WI38 (cell line): ENCODE data around the gene BLTP1.

Source experiments
- H3K4me3 ChIP-seq: 2 replicates; pipeline ENCODE4 v1.5.1; 2011; ENCODE audit warnings: low read depth, mild to moderate bottlenecking, control low read depth, low read length
- TF ChIP-seq, protein P1 (sequence below): IDR thresholded peaks from 2 replicates; pipeline ENCODE4 v1.5.1; 2012; ENCODE audit warnings: low read depth, mild to moderate bottlenecking, control low read depth, low read length

The BLTP1 gene

DNA sequence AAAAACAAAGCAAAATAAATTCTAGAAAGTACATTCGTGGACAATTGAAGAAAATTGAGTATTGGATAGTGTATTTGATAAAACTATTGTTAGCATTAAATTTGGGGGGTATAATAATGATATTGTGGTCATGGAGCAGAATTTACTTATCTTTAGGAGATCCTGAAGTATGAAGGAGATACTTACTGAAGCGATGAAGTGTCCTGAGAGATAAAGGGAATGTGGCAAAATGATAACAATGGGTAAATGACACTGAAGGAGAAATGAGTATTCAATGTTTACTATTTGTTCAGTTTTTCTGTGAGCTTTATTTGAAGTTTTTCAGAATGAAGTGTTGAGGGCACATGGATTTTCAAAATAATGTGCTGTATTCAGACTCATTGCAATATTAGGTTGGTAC is 30.0 kb upstream of the BLTP1 start:
- H3K4me3 ChIP-seq, result no peak overlapping the region
- TF ChIP-seq, protein P1, sequence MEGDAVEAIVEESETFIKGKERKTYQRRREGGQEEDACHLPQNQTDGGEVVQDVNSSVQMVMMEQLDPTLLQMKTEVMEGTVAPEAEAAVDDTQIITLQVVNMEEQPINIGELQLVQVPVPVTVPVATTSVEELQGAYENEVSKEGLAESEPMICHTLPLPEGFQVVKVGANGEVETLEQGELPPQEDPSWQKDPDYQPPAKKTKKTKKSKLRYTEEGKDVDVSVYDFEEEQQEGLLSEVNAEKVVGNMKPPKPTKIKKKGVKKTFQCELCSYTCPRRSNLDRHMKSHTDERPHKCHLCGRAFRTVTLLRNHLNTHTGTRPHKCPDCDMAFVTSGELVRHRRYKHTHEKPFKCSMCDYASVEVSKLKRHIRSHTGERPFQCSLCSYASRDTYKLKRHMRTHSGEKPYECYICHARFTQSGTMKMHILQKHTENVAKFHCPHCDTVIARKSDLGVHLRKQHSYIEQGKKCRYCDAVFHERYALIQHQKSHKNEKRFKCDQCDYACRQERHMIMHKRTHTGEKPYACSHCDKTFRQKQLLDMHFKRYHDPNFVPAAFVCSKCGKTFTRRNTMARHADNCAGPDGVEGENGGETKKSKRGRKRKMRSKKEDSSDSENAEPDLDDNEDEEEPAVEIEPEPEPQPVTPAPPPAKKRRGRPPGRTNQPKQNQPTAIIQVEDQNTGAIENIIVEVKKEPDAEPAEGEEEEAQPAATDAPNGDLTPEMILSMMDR, result no peak

DNA sequence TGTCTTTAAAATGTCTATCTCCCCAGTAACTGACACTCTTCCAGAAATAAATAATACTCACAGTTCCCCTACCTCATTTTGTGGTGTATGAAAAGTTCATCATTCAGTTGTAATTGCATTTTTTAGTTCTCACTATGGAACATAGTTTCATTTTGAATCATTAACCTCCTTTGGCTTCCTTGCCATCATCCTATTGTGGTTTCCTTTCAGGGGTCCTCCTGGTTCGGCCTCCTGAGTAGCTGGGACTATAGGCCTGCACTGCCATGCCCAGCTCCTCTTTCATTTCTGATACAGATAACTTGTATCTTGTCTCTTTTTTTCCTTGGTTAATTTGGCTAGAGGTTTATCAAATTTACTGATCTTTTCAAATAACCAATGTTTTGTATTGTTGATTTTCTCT is 23.1 kb upstream of the BLTP1 start:
- no peak overlapping the region for H3K4me3 ChIP-seq
- TF ChIP-seq, protein P1, result no peak

DNA sequence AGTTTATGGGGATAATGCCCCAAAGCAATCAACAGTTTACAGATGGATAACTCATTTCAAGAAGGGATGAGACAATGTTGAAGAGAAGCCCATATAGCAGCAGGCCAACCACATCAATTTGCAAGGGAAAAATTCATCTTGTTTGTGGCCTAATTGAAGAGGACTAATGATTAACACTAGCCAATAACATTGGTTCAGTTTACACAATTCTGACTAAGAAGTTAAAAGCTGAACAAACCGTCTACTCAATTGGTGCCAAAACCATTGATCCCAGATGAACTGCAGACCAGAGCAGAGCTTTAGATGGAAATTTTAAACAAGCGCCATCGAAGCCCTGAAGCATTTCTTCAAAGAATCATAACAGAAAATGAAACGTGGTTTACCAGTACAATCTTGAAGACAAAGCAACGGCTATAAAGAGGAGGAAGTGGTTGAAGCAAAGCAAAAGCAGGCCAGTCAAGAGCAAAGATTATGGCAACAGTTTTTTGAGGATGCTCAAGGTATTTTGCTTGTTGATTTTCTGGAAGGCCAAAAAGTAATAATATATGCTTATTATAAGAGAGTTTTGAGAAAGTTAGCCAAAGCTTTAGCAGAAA is 20.5 kb upstream of the BLTP1 start:
- no peak overlapping the region for H3K4me3 ChIP-seq
- TF ChIP-seq, protein P1, result no peak

DNA sequence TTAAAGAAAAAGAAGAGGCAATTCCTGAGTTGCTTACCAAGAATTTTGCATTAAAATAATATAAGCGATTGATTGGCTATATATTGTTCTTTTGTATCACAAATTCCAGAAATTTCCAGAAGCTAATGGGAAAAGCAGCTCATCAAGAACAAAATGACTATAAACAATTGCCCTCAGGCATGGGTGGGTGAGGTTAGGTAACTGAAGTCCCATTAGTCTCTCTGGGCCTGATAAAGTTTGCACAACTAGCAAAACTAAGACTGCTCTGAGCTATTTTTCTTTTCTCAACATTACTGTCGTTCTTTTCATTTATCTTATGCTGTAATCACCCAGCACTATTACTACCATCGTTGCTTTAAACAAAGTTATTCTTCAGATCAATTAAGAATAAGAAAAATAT is 19.2 kb upstream of the BLTP1 start:
- H3K4me3 ChIP-seq, result no peak overlapping the region
- TF ChIP-seq, protein P1, result no peak

DNA sequence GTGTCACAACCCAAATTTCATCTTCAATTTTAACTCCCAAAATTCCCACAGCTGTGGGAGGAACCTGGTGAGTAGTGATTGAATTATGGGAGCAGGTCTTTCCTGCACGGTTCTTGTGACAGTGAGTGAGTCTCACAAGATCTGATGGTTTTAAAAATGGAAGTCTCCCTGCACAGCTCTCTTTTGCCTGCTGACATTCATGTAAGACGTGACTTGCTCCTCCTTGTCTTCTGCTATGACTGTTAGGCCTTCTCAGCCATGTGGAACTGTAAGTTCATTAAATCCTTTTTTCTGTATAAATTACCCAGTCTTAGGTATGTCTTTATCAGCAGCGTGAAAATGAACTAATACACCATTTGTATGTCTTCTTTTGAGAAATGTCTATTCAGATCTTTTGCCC is 13.0 kb upstream of the BLTP1 start:
- H3K4me3 ChIP-seq, result no peak overlapping the region
- TF ChIP-seq, protein P1, result no peak

DNA sequence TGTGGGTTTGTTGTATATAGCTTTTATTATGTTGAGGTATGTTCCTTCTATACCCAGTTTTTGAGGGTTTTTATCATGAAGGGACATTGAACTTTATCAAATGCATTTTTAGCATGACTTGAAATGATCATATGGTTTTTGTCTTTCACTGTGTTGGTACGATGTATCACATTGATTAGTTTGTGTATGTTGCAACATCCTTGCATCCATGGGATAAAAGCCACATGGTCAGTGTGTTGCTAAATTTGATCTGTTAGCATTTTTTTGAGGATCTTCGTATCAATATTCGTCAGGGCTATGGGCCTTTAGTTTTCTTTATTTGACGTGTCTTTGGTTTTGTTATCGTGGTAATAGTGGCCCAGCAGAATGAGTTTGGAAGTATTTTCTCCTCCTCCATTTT is 11.3 kb upstream of the BLTP1 start:
- TF ChIP-seq, protein P1, result no peak
- no peak overlapping the region for H3K4me3 ChIP-seq

DNA sequence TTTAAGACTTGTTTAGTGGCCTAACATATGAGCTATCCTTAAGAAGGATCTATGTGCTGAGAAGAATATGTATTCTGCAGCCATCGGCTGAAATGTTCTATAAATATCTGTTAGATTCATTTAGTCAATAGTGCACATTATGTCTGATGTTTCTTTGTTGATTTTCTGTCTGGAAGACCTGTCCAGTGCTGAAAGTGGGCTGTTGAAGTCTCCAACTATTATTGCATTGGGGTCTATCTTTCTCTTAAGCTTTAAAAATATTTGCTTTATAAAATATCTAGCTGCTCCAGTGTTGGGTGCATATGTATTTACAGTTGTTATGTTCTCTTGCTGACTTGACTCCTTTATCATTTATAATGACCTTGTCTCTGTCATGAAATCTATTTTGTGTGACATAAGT is 9.4 kb upstream of the BLTP1 start:
- H3K4me3 ChIP-seq, result no peak overlapping the region
- TF ChIP-seq, protein P1, result no peak
